Epithelial cell of esophagus (primary cell): ENCODE data around the gene PTPRR.

Experiments used
- DNase-seq: peaks from one replicate; pipeline ENCODE4 v3.0.0; 2010; ENCODE audit warnings: low read depth
- H3K4me3 ChIP-seq: 2 replicates; pipeline ENCODE4 v1.5.1; 2011; ENCODE audit warnings: mild to moderate bottlenecking, low read length, control low read depth
- CTCF ChIP-seq: IDR thresholded peaks from 2 replicates; pipeline ENCODE4 v1.5.1; 2011; ENCODE audit warnings: low read depth, mild to moderate bottlenecking, low read length, control low read depth, inconsistent platforms; ENCODE audit not compliant: insufficient read depth; ENCODE audit errors: missing control alignments

Gene PTPRR

GRCh38 chr12:70920251-70920851 lies at the start of gene PTPRR:
Gene PTPRR (minus strand): TSS chr12:70920738. CDS start chr12:70920390, 348 bp downstream.
- no peak for DNase-seq
- H3K4me3 ChIP-seq = no peak within 1 kb of the TSS
- TF ChIP-seq CTCF = no peak

GRCh38 chr12:70966996-70967790 lies 46.7 kb upstream of the PTPRR start:
- no peak for DNase-seq
- H3K4me3 ChIP-seq = no peak overlapping the region
- no peak for TF ChIP-seq CTCF

GRCh38 chr12:70966046-70966445 lies 45.5 kb upstream of the PTPRR start:
- DNase-seq = no peak
- H3K4me3 ChIP-seq = no peak overlapping the region
- TF ChIP-seq CTCF = no peak

- no peak for DNase-seq
- no peak for TF ChIP-seq CTCF
- no peak overlapping the region for H3K4me3 ChIP-seq
Observed at GRCh38 chr12:70964867-70965510, 44.5 kb upstream of the PTPRR start.

- no peak overlapping the region for H3K4me3 ChIP-seq
- DNase-seq = no peak
- no peak for TF ChIP-seq CTCF
Observed at GRCh38 chr12:70963081-70963660, 42.6 kb upstream of the PTPRR start.

GRCh38 chr12:70962226-70962794 lies 41.8 kb upstream of the PTPRR start:
- no peak for DNase-seq
- no peak overlapping the region for H3K4me3 ChIP-seq
- TF ChIP-seq CTCF = no peak
